ENCODE results near the gene POU6F1. TPM values are rescaled to one million over a fixed set of nuclear protein-coding genes. Genes with fewer than 3 reads are reported as not detected.

POU6F1 gene
- total RNA-seq, 1 donor from 2014 or later: 2.6 TPM

DNA sequence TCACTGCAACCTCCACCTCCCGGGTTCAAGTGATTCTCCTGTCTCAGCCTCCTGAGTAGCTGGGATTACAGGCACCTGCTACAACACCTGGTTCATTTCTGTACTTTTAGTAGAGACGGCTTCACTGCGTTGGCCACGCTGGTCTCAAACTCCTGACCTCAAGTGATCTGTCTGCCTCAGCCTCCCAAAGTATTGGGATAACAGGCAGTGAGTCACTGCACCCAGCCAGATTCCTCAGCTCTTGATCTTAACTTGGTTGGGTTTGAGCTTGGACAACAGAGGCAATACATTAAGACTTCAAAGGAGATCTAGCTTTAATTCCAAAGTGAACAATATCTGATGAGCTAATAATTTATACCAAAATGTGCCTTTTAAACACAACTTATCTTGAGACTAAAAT lies 26.4 kb upstream of the POU6F1 start:
- TF ChIP-seq, protein P1, sequence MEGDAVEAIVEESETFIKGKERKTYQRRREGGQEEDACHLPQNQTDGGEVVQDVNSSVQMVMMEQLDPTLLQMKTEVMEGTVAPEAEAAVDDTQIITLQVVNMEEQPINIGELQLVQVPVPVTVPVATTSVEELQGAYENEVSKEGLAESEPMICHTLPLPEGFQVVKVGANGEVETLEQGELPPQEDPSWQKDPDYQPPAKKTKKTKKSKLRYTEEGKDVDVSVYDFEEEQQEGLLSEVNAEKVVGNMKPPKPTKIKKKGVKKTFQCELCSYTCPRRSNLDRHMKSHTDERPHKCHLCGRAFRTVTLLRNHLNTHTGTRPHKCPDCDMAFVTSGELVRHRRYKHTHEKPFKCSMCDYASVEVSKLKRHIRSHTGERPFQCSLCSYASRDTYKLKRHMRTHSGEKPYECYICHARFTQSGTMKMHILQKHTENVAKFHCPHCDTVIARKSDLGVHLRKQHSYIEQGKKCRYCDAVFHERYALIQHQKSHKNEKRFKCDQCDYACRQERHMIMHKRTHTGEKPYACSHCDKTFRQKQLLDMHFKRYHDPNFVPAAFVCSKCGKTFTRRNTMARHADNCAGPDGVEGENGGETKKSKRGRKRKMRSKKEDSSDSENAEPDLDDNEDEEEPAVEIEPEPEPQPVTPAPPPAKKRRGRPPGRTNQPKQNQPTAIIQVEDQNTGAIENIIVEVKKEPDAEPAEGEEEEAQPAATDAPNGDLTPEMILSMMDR (IDR thresholded peaks at IDR 0.05; ENCODE audit: insufficient read depth, low read length, poor library complexity, severe bottlenecking): no peak
- H3K36me3 ChIP-seq (ENCODE audit: control insufficient read depth, insufficient read depth, low read length): no peaks in the 10 kb centered on the region
- no peak for DNase-seq (ENCODE audit: low read depth)
- H3K27me3 ChIP-seq (ENCODE audit: control insufficient read depth, insufficient read depth, low read length): no peaks in the 10 kb centered on the region
- H3K4me3 ChIP-seq (ENCODE audit: low read depth, low read length): no peak overlapping the region

DNA sequence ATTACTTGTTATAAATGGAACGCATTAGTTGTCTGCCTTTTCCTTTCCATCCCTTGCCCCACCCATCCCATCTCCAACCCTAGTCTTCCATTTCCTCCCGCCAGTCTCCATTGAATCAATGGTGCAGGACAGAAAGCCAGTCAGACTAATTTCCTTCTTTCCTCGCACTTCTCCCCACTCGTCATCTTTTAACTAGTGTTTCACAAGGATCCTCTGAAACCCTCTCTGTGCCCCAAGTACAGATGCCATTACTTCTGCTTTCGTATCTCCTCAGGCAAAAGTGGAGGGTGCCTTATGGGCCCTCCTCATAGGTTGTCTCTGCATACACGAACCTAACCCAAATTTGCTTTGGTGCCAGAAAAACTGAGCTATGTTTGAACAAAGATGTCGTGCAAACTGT lies 25.0 kb upstream of the POU6F1 start:
- TF ChIP-seq, protein P1 (IDR thresholded peaks at IDR 0.05; ENCODE audit: insufficient read depth, low read length, poor library complexity, severe bottlenecking): no peak
- DNase-seq (ENCODE audit: low read depth): no peak
- Histone ChIP-seq H3K27me3 (ENCODE audit: control insufficient read depth, insufficient read depth, low read length) (no peaks in the 10 kb centered on the region), H3K36me3 (ENCODE audit: control insufficient read depth, insufficient read depth, low read length) (no peaks in the 10 kb centered on the region), H3K4me3 (ENCODE audit: low read depth, low read length) (no peak overlapping the region)

DNA sequence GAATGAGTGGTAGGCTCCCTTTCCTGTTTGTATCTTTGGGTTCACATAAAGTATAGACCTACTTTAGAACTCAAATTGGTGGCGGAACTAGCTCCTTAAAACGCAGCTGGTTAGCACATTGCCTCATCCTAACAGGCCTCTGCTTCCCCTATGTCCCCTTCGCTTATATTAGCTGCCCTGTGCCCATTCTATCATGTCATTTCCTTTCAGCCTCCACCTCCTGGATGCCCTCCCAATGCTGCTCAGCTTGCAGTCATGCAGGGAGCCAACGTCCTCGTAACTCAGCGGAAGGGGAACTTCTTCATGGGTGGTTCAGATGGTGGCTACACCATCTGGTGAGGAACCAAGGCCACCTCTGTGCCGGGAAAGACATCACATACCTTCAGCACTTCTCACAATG lies 24.3 kb upstream of the POU6F1 start:
- Histone ChIP-seq H3K27me3 (ENCODE audit: control insufficient read depth, insufficient read depth, low read length) (no peaks in the 10 kb centered on the region), H3K36me3 (ENCODE audit: control insufficient read depth, insufficient read depth, low read length) (no peaks in the 10 kb centered on the region), H3K4me3 (ENCODE audit: low read depth, low read length) (no peak overlapping the region)
- DNase-seq (ENCODE audit: low read depth): no peak
- TF ChIP-seq, protein P1 (IDR thresholded peaks at IDR 0.05; ENCODE audit: insufficient read depth, low read length, poor library complexity, severe bottlenecking): no peak

DNA sequence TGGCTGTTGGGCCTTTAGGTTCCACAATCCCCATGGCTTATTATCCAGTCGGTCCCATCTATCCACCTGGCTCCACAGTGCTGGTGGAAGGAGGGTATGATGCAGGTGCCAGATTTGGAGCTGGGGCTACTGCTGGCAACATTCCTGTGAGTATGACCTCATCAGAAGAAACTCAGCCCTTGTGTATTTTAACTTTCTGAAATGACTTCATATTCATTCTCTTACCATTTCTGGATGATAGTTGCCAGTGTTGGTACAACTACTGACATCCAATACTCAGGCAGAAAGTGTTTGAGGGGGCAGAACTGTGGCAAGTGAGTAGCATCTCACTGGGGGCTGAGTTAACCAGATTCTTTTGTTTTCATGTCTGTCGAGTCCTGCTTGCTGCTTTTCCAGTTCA lies 23.1 kb upstream of the POU6F1 start:
- no peak for DNase-seq (ENCODE audit: low read depth)
- Histone ChIP-seq H3K4me3 (ENCODE audit: low read depth, low read length) (no peak overlapping the region), H3K27me3 (ENCODE audit: control insufficient read depth, insufficient read depth, low read length) (no peaks in the 10 kb centered on the region), H3K36me3 (ENCODE audit: control insufficient read depth, insufficient read depth, low read length) (no peaks in the 10 kb centered on the region)
- TF ChIP-seq, protein P1 (IDR thresholded peaks at IDR 0.05; ENCODE audit: insufficient read depth, low read length, poor library complexity, severe bottlenecking): no peak

DNA sequence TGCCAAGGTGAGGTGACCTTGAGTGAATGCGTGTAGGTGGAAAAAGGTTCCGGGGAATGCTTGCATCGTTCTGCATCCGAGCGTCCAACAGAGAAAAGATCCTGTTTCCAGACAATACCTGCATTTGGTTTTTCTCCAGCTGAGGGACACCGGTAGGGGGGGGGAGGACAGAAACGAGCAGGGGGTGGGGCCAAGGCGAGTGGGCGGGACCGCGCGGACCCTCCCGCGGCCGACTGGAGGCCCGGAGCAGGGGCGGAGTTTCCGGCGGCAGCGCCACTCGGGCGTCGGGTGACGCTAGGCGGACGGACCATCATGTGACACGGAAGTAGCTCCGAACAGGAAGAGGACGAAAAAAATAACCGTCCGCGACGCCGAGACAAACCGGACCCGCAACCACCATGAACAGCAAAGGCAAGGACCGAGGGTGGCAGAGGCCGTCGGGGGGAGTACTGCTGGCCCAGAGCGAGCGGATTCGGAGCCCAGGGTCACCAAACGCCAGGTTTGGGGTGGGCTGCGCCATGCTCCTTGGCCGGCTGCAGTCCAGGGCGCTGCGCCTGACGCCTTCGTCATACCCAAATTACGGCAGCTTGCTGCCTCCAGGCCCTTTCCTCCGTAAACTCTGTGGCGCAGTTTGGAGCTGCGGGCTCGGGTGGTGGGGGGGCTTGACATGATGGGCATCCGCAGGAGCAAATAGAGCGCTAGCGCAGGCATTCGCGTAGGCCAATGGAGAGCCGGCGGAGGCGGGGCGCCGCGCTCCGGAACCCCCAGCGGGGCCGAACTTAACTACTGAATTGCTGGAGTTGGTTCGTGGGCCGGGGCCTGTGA lies 20.9 kb upstream of the POU6F1 start, which contains the start of gene DAZAP2:
Gene DAZAP2, plus strand, starts transcription at position 317 of the 825 bp plus-strand sequence. Its CDS starts 82 bp downstream, at position 399.
- Histone ChIP-seq H3K27me3 (ENCODE audit: control insufficient read depth, insufficient read depth, low read length) (no peaks in the 10 kb centered on the region), H3K36me3 (ENCODE audit: control insufficient read depth, insufficient read depth, low read length) (no peaks in the 10 kb centered on the region), H3K4me3 (ENCODE audit: low read depth, low read length) (peak within 1 kb of the TSS; percentile 100)
- DNase-seq (ENCODE audit: low read depth): peak; percentile 72
- TF ChIP-seq, protein P1 (IDR thresholded peaks at IDR 0.05; ENCODE audit: insufficient read depth, low read length, poor library complexity, severe bottlenecking): no peak
